ENCODE results near the gene GGA1. TPM values are rescaled to one million over a fixed set of nuclear protein-coding genes. Genes with fewer than 3 reads are reported as not detected.

The GGA1 gene
- total and polyA plus RNA-seq, 10 of the 15 experiments (the other 5 are each of a cell fraction or from before 2014, with no cell fraction given): 1.4 to 79.4 (median 44.4) TPM

DNA sequence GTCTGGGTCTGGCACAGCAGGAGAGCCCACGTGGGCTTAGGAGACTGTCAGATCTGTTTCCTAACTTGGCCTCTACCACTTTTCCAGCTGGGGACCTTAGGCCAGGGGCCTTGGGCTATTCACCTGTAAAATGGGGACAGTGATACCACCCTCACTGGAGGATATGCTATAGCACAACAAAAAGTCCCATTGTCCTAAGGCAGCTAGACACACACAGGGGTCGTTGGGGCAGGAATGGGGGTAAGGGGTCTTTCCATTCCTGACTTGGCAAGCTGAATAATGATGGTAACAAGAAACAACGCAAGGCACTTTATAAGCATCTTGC is 28.3 kb downstream of the GGA1 start (continued):
- TF ChIP-seq, protein P1, sequence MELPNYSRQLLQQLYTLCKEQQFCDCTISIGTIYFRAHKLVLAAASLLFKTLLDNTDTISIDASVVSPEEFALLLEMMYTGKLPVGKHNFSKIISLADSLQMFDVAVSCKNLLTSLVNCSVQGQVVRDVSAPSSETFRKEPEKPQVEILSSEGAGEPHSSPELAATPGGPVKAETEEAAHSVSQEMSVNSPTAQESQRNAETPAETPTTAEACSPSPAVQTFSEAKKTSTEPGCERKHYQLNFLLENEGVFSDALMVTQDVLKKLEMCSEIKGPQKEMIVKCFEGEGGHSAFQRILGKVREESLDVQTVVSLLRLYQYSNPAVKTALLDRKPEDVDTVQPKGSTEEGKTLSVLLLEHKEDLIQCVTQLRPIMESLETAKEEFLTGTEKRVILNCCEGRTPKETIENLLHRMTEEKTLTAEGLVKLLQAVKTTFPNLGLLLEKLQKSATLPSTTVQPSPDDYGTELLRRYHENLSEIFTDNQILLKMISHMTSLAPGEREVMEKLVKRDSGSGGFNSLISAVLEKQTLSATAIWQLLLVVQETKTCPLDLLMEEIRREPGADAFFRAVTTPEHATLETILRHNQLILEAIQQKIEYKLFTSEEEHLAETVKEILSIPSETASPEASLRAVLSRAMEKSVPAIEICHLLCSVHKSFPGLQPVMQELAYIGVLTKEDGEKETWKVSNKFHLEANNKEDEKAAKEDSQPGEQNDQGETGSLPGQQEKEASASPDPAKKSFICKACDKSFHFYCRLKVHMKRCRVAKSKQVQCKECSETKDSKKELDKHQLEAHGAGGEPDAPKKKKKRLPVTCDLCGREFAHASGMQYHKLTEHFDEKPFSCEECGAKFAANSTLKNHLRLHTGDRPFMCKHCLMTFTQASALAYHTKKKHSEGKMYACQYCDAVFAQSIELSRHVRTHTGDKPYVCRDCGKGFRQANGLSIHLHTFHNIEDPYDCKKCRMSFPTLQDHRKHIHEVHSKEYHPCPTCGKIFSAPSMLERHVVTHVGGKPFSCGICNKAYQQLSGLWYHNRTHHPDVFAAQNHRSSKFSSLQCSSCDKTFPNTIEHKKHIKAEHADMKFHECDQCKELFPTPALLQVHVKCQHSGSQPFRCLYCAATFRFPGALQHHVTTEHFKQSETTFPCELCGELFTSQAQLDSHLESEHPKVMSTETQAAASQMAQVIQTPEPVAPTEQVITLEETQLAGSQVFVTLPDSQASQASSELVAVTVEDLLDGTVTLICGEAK (IDR thresholded peaks at IDR 0.05; ENCODE audit: borderline replicate concordance): no peak
- TF ChIP-seq, protein P2, sequence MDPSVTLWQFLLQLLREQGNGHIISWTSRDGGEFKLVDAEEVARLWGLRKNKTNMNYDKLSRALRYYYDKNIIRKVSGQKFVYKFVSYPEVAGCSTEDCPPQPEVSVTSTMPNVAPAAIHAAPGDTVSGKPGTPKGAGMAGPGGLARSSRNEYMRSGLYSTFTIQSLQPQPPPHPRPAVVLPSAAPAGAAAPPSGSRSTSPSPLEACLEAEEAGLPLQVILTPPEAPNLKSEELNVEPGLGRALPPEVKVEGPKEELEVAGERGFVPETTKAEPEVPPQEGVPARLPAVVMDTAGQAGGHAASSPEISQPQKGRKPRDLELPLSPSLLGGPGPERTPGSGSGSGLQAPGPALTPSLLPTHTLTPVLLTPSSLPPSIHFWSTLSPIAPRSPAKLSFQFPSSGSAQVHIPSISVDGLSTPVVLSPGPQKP (IDR thresholded peaks at IDR 0.05; ENCODE audit: low read depth, low read length): no peak
- no peak for TF ChIP-seq JUND (IDR thresholded peaks at IDR 0.05; ENCODE audit: low read depth, low read length)
- TF ChIP-seq, protein P3, sequence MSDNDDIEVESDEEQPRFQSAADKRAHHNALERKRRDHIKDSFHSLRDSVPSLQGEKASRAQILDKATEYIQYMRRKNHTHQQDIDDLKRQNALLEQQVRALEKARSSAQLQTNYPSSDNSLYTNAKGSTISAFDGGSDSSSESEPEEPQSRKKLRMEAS (IDR thresholded peaks at IDR 0.05; ENCODE audit: low read depth, low read length): no peak
- no peak for TF ChIP-seq SPI1 (IDR thresholded peaks at IDR 0.05; ENCODE audit: borderline replicate concordance, insufficient read depth, low read depth, low read length)
- TF ChIP-seq, protein P4, sequence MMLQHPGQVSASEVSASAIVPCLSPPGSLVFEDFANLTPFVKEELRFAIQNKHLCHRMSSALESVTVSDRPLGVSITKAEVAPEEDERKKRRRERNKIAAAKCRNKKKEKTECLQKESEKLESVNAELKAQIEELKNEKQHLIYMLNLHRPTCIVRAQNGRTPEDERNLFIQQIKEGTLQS (IDR thresholded peaks at IDR 0.05; ENCODE audit: borderline replicate concordance, extremely low read depth, low read depth, low read length): no peak
- no peak for TF ChIP-seq MEF2B (IDR thresholded peaks at IDR 0.05; ENCODE audit: partially characterized antibody, poor library complexity, severe bottlenecking)
- TF ChIP-seq KLF5 (IDR thresholded peaks at IDR 0.05; ENCODE audit: partially characterized antibody): no peak
- TF ChIP-seq NBN (IDR thresholded peaks at IDR 0.05): no peak
- no peak for TF ChIP-seq SMAD1 (IDR thresholded peaks at IDR 0.05; ENCODE audit: low read depth, partially characterized antibody)
- TF ChIP-seq DPF2 (IDR thresholded peaks at IDR 0.05): no peak
- TF ChIP-seq, protein P5, sequence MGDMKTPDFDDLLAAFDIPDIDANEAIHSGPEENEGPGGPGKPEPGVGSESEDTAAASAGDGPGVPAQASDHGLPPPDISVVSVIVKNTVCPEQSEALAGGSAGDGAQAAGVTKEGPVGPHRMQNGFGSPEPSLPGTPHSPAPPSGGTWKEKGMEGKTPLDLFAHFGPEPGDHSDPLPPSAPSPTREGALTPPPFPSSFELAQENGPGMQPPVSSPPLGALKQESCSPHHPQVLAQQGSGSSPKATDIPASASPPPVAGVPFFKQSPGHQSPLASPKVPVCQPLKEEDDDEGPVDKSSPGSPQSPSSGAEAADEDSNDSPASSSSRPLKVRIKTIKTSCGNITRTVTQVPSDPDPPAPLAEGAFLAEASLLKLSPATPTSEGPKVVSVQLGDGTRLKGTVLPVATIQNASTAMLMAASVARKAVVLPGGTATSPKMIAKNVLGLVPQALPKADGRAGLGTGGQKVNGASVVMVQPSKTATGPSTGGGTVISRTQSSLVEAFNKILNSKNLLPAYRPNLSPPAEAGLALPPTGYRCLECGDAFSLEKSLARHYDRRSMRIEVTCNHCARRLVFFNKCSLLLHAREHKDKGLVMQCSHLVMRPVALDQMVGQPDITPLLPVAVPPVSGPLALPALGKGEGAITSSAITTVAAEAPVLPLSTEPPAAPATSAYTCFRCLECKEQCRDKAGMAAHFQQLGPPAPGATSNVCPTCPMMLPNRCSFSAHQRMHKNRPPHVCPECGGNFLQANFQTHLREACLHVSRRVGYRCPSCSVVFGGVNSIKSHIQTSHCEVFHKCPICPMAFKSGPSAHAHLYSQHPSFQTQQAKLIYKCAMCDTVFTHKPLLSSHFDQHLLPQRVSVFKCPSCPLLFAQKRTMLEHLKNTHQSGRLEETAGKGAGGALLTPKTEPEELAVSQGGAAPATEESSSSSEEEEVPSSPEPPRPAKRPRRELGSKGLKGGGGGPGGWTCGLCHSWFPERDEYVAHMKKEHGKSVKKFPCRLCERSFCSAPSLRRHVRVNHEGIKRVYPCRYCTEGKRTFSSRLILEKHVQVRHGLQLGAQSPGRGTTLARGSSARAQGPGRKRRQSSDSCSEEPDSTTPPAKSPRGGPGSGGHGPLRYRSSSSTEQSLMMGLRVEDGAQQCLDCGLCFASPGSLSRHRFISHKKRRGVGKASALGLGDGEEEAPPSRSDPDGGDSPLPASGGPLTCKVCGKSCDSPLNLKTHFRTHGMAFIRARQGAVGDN (IDR thresholded peaks at IDR 0.05): no peak

All from GM12878 (cell line).